ENCODE data around the gene NR0B2.

DNA sequence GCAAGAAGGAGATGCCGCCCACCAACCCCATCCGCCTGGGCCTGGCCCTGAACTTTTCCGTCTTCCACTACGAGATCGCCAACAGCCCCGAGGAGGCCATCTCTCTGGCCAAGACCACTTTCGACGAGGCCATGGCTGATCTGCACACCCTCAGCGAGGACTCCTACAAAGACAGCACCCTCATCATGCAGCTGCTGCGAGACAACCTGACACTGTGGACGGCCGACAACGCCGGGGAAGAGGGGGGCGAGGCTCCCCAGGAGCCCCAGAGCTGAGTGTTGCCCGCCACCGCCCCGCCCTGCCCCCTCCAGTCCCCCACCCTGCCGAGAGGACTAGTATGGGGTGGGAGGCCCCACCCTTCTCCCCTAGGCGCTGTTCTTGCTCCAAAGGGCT, 50.1 kb downstream of the NR0B2 start:
- TF ChIP-seq ZNF224 (CRISPR knock-in tag; IDR thresholded peaks at IDR 0.05), result no peak
- TF ChIP-seq, protein P1, sequence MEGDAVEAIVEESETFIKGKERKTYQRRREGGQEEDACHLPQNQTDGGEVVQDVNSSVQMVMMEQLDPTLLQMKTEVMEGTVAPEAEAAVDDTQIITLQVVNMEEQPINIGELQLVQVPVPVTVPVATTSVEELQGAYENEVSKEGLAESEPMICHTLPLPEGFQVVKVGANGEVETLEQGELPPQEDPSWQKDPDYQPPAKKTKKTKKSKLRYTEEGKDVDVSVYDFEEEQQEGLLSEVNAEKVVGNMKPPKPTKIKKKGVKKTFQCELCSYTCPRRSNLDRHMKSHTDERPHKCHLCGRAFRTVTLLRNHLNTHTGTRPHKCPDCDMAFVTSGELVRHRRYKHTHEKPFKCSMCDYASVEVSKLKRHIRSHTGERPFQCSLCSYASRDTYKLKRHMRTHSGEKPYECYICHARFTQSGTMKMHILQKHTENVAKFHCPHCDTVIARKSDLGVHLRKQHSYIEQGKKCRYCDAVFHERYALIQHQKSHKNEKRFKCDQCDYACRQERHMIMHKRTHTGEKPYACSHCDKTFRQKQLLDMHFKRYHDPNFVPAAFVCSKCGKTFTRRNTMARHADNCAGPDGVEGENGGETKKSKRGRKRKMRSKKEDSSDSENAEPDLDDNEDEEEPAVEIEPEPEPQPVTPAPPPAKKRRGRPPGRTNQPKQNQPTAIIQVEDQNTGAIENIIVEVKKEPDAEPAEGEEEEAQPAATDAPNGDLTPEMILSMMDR (CRISPR knock-in tag; IDR thresholded peaks at IDR 0.05), result no peak

Data from HepG2 (cell line).